Endothelial cell (in vitro differentiated cells): ENCODE data around the gene TAGLN. TPM values are rescaled to one million over a fixed set of nuclear protein-coding genes. Genes with fewer than 3 reads are reported as not detected.
A peak's percentile ranks its signal among the peaks of the same experiment; 100 is the strongest.

Experiments used
- DNase-seq: peaks from one replicate; pipeline ENCODE4 v3.0.0; 2021; ENCODE audit warnings: low spot score
- H3K27ac Mint-ChIP-seq: one replicate; pipeline ENCODE4 v1.8.0; 2021; ENCODE audit warnings: mixed read lengths, inconsistent platforms; ENCODE audit not compliant: unreplicated experiment
- H3K27me3 Mint-ChIP-seq: one replicate; pipeline ENCODE4 v1.8.0; 2021; ENCODE audit warnings: mild to moderate bottlenecking, moderate library complexity, mixed read lengths, inconsistent platforms; ENCODE audit not compliant: unreplicated experiment
- H3K36me3 Mint-ChIP-seq: one replicate; pipeline ENCODE4 v1.8.0; 2021; ENCODE audit warnings: mild to moderate bottlenecking, low read depth, mixed read lengths, inconsistent platforms; ENCODE audit not compliant: unreplicated experiment
- H3K4me1 Mint-ChIP-seq: one replicate; pipeline ENCODE4 v1.8.0; 2021; ENCODE audit warnings: mild to moderate bottlenecking, mixed read lengths, inconsistent platforms; ENCODE audit not compliant: unreplicated experiment
- H3K4me3 Mint-ChIP-seq: one replicate; pipeline ENCODE4 v1.8.0; 2021; ENCODE audit warnings: mild to moderate bottlenecking, mixed read lengths, inconsistent platforms; ENCODE audit not compliant: unreplicated experiment
- H3K9me3 Mint-ChIP-seq: one replicate; pipeline ENCODE4 v1.8.0; 2021; ENCODE audit warnings: mixed read lengths, inconsistent platforms; ENCODE audit not compliant: unreplicated experiment
- total RNA-seq: library from RNA; stranded (reverse); fragmentation: NEBNext Ultra II Directional; extraction: Animal tissue kit (Norgen Biotek cat#: 25700); gene quantifications from one replicate; pipeline ENCODE4 v1.2.1, GENCODE V29; 2021; ENCODE audit not compliant: unreplicated experiment
- TF ChIP-seq, protein P1 (sequence below): fragments of 200-600 bp; sonication (generic); IDR thresholded peaks from one replicate; pipeline ENCODE4 v1.5.0; 2021; ENCODE audit warnings: antibody characterized with exemption; ENCODE audit not compliant: unreplicated experiment

The TAGLN gene
- total RNA-seq, 1 donor from 2014 or later = 25.4 TPM

- Mint-ChIP-seq H3K27me3 (peaks cover 2% of the 10 kb centered on the region), H3K36me3 (peaks cover 26% of the 10 kb centered on the region), H3K4me1 (no peaks in the 10 kb centered on the region), H3K9me3 (no peaks in the 10 kb centered on the region), H3K27ac (no peak overlapping the region), H3K4me3 (no peak overlapping the region)
- TF ChIP-seq, protein P1, sequence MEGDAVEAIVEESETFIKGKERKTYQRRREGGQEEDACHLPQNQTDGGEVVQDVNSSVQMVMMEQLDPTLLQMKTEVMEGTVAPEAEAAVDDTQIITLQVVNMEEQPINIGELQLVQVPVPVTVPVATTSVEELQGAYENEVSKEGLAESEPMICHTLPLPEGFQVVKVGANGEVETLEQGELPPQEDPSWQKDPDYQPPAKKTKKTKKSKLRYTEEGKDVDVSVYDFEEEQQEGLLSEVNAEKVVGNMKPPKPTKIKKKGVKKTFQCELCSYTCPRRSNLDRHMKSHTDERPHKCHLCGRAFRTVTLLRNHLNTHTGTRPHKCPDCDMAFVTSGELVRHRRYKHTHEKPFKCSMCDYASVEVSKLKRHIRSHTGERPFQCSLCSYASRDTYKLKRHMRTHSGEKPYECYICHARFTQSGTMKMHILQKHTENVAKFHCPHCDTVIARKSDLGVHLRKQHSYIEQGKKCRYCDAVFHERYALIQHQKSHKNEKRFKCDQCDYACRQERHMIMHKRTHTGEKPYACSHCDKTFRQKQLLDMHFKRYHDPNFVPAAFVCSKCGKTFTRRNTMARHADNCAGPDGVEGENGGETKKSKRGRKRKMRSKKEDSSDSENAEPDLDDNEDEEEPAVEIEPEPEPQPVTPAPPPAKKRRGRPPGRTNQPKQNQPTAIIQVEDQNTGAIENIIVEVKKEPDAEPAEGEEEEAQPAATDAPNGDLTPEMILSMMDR = no peak
- no peak for DNase-seq
Measured at GRCh38 chr11:117210620-117211019, 11.4 kb downstream of the TAGLN start.

DNA sequence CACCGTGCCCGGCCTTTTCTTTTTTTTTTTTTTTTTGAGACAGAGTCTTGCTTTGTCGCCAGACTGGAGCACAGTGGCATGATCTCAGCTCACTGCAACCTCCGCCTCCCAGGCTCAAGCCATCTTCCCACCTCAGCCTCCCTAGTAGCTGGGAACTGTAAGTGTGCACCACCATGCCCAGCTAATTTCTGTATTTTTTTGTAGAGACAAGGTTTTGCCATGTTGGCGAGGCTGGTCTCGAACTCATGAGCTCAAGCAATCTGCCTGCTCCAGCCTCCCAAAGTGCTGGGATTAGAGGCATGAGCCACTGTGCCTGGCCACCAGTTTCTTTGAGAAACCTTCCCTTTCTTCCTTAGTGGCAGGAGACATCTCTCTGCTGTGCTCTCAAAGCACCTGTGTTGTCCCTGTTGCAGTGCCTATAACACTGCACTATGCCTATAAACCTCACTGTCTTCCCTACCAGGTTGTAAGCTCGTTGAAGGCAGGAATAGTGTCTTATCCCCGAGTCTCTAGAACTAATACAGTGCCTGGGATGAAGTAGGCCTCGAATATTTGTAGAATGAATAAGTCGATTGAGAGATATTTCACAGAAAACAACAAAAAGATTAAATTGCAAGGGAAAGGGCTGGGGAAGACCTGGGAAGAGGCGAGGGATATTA, 13.7 kb downstream of the TAGLN start:
- TF ChIP-seq, protein P1 = no peak
- Mint-ChIP-seq H3K36me3 (peaks cover 35% of the 10 kb centered on the region), H3K4me1 (no peaks in the 10 kb centered on the region), H3K27ac (no peak overlapping the region), H3K9me3 (no peaks in the 10 kb centered on the region), H3K4me3 (no peak overlapping the region), H3K27me3 (peaks cover 2% of the 10 kb centered on the region)
- DNase-seq = no peak

DNA sequence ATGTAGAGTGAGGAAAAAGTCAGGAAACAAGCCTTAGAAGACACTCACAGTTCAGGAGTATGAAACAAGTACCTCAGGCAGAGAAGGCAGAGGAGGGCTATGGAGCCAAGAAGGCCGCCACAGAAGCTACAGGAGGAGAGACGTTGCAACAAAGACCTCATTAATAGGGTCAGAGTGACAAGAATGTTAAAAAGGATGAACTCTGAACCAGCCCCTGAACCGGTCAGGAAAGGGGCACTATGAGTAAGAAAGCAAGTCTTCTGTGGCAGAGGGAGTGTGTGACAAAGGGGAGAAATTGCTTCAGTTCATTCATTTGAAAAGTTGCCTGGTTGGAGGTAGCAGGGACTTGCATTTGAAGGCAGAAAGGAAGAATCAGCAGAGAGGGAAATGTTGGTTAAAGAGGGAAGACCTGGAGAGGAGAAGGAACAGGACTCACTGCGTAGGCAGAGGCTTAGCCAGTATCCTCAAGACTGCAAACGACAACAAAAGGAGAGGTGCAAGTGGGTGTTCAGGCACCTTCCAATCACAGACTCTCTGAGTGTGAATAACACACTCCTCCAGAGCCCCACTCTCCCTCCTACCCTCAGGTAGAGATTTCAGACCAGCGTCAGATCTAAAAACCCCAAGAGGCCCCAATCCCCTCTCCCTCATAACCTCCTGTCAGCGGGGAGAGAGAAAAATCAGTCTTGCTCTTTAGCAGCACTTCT, 15.4 kb downstream of the TAGLN start:
- DNase-seq = no peak
- peaks cover 2% of the 10 kb centered on the region for H3K27me3 Mint-ChIP-seq
- peaks cover 9% of the 10 kb centered on the region for H3K4me1 Mint-ChIP-seq
- no peaks in the 10 kb centered on the region for H3K9me3 Mint-ChIP-seq
- peak overlapping the region; percentile 80 for H3K4me3 Mint-ChIP-seq
- H3K36me3 Mint-ChIP-seq = peaks cover 42% of the 10 kb centered on the region
- peak overlapping the region; percentile 67 for H3K27ac Mint-ChIP-seq
- TF ChIP-seq, protein P1 = no peak

DNA sequence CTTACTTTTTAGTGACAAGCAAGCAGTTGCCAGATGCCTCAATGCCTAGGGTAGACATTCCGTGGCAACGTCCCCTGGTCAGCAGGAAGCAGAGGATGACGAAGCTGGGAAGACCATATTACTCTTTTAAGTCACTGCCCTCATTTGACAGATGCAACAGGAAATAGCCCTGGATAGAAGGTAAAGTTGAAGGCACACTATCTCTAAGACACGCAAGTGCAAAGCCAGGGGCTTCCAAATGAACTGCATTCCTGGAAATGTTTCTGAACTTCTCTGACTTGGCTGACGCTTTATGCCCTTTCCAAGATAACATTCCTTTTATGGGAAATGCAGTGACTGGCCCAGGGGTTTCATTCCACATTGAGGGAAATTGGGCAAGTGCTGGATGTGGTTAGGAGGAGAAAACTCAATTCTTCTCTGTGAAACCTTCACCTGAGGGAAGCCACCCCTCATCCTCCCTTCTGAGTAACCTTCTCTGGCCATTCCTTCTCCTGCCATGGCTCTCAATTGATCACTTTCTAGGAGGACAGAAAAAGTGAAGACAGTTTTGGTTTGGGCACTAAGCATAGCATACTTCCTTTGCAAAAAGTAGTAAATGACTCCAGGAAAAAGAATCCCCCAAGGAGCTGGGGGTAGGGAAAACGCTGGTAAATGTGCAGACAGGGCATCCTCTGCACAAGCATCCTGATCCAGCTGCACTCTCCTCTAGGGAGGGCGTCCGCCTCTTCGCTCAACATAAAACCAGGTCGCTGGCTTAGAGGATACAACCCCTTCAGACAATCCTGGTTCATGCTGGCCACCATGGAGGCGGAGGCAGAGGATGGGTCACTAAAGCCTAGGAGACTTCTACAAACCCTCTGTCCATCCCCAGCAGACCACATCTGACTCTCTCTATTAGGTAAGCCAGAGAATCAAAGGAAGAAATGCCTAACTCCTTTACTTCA, 18.2 kb downstream of the TAGLN start:
- Mint-ChIP-seq H3K36me3 (peaks cover 49% of the 10 kb centered on the region), H3K27me3 (peaks cover 2% of the 10 kb centered on the region), H3K4me1 (peaks cover 12% of the 10 kb centered on the region), H3K27ac (peak overlapping the region; percentile 61), H3K4me3 (peak overlapping the region; percentile 56), H3K9me3 (no peaks in the 10 kb centered on the region)
- no peak for DNase-seq
- TF ChIP-seq, protein P1 = no peak
